NCI-H2029 treated with DMSO at 0.1 percent for 48 hours (cell line): ENCODE results near the gene CDH24.

Experiments
- DNase-seq: peaks from one replicate; lab custom pipeline; 2025; lab: John Stamatoyannopoulos, UW

The CDH24 gene

DNA sequence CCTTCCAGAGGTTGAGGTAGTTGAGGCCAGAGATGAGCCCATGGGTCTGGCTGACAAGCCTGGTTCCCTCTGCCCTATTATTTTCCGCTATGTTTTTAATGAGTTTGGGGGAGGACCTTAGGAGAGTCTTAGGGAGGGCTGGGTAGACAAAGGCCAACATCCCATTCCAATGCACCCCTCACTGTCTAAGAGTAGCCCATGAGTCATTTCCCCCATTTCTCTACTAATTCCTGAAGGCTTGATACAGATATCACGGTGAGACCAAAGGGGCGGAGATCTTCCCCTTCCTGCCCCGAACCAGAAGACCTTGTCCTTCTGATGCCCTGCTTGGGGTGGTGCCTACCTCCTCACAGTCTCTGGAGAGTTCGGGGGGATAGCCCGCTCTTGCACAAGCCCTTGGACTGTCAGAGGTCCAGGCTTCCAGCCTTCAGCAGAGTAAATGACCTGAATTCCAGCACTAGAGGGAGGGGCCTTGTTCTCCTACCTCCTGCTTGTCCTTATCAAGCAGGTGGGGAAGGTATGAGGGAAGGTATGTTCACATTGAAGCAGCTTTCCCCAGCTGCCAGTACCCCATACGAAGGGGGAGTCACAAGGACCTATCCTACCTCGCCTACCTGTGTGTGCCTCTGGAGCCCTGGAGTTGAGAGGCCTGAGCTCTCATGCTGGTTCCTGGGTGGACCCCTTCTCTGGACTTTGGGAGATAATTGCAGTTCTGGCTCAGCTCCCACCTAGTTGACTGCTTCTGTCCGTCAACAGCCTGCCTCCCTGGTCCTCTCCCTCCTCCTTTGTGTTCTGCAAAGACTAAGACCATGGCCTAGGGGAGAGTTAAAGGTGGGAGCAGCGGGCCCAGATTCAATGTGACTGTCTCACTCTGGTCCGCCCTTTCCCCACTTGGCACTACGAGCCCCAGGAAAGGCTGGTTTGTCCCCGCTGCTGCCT is 11.6 kb downstream of the CDH24 start:
- DNase-seq = no peak

DNA sequence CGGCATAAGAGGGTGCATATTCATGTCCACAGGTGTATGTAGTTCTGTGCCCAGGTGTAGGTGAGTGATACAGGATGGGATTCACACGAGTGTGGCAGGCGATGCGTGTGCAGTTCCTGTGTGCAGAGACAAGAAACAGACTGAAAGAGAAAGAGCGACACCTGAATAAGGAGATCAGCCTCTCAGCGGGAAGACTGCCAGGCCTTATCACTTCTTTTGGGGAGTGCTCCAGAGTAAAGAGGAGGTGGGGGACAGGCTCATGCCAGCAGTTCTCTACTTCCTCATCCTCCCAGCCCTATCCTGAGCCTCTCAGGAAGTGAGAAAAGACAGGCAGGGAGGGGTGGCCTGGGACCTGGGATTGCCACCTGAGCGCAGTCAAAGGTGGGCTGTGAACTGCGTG is 12.5 kb downstream of the CDH24 start:
- DNase-seq = no peak

DNA sequence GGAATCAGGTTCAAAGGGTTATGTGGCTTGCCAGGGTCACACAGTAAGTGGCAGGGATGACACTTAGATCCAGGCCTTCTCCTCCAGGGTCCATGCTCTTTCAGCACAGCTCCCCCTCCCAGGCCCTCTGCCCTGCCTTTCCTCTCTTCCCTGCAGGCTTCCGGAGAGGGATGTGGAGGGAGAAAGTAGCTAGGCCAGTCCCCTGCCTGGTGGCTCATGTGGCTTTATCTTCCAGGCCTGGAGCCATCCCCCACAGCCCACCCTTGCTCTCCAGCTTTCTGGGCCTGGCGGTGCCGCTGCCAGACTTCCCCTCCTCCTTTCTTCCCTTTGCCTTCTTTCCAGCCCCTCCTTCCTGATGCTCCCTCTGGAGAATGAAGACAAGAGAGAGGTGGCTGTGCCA is 13.6 kb downstream of the CDH24 start:
- no peak for DNase-seq

DNA sequence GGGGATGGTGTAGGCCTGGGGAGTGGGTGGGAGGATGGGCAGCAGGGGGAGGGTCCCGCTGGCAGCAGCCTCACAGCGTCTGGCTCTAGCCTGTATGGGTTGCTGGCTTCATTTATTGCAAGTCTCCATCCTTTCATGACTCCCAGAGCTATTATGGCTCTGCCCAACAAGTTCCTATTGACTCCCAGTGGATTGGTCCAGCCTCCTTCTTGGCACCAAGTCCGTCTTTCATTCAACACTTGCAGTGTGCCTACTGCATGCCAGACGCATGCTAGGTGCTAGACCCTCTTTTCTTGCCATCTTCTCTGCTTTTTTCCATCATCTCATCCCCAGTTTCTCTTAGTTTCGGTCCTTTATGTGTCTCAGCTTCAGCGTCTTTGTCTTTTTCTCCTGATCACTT is 14.2 kb downstream of the CDH24 start:
- DNase-seq = no peak

DNA sequence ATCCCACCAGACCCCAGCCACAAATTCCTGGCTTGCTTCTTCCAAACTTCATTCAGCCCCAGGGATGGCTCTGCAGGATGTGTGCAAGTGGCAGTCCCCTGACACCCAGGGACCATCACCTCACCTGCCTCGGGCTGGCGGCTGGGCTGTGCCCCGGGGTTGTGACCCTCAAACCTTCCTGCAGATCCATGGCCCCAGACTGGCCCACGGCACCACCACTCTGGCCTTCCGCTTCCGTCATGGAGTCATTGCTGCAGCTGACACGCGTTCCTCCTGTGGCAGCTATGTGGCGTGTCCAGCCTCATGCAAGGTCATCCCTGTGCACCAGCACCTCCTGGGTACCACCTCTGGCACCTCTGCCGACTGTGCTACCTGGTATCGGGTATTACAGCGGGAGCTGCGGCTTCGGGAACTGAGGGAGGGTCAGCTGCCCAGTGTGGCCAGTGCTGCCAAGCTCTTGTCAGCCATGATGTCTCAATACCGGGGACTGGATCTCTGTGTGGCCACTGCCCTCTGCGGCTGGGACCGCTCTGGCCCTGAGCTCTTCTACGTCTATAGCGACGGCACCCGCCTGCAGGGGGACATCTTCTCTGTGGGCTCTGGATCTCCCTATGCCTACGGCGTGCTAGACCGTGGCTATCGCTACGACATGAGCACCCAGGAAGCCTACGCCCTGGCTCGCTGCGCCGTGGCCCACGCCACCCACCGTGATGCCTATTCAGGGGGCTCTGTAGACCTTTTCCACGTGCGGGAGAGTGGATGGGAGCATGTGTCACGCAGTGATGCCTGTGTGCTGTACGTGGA is 15.0 kb downstream of the CDH24 start, which contains the start of gene PSMB11:
Gene PSMB11, plus strand, starts transcription at position 51 of the 804 bp plus-strand sequence. Its CDS starts 14 bp downstream, at position 65.
- DNase-seq = no peak

DNA sequence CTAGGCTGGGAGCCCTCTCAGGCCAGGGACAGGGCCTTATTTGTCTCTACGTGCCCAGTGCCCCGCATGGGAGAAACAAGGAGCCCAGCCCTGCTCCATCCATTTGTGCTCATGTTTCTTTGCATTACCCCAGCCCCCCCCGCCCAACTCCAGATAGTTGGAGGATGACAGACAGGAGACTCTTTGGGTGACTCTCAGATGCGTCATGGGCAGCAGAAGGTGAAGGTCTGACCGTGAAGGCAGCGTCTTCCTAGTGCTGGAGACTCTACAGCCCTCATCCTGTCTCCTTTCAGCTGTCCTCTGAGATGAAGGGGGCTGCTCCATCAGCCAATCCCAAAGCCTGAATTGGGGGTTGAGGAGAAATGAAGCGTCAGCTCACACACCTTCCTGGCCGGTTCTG is 15.6 kb downstream of the CDH24 start:
- no peak for DNase-seq

DNA sequence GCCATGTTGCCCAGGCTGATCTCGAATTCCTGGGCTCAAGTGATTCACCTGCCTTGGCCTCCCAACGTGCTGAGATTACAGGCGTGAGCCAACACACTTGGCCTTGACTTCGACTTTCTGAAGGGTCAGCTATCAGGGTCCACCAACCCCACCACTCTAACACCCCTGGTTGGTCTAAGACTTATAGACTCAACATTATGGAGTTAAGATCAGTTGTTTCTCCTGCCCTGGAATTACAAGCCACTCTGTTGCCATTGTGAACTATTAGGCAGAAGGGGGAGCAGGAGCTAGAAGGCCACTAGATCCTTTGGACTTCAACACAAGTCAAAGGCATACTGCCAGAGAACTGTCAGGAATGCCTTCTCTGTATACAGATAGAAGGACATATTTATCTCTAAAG is 17.2 kb downstream of the CDH24 start:
- no peak for DNase-seq

DNA sequence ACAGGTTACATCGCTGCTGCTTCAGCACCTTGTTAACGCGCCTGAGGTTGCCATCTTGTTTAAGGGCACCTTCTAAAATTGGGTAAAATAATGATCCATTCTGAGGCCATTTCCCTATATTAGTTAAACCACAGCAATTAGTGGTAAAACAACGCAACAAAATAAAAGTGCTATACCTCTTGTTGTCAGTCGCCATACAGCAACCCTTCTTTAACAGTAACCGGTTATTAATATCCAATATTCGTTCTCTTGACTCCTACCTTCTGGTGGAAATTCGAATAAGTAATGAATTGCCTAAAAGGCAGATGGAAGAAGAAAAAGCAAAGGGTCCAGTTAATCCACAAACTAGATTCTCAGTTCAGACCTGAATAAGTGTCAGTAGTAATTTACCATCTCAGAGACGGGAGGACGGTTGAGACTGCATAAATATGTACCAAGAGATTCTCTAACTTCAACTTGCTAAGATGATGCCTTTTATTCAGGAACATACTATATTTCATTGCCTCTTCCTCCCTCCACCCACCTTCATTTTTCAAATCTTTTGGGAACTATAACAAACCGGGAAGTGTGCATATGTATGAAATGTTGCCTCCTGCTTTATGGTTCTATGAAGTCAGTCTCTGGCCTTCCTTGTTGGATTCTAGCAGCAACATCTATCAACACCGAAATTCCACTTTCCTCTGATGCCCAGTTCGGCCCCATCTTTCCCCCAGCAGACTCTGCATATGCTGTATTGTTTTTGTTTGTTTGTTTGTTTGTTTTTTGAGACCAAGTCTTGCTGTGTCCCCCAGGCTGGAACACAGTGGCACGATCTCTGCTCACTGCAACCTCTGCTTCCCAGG is 21.8 kb downstream of the CDH24 start:
- DNase-seq = no peak

DNA sequence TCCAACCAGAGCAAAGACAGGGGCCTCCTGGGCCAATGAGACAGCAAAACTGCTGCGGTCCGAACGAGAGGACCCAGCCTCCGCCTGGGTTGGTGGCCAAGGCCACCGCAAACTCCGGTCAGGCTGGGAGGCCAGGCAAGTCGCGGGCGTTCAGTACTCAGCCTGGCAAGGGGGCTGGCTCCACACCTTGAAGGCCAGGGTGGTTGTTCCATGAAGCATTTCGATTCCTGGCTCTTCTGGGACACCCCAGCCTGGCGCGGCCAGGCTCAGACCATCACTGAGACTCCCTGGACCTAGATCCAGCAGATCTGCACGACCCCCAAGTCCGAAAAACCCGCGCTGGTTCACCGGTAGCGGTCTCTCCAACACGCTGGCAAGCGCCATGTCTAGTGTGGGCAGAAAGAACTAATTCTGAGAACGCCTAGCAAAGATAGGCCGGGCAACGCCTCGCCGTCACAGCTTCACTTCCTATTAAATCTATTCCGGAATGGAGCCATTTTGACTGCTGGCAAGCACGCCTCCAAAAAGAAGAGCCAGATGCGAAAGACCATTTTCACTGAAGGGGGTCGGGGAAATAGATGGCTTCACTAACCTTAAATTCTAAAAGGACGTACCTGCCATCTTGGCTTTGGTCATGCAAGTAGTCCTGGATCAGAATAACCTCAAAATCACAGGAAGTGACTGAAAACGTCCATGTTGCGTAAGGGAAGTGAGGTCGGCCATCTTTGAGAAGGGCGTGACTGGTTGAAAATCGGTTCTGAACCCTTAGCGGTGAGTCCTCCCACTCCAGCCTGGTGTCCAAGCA is 22.6 kb downstream of the CDH24 start, which contains the start of gene PSMB5:
Gene PSMB5, minus strand, starts transcription at position 403 of the 805 bp plus-strand sequence. Its CDS starts 19 bp downstream, at position 384.
- no peak for DNase-seq

DNA sequence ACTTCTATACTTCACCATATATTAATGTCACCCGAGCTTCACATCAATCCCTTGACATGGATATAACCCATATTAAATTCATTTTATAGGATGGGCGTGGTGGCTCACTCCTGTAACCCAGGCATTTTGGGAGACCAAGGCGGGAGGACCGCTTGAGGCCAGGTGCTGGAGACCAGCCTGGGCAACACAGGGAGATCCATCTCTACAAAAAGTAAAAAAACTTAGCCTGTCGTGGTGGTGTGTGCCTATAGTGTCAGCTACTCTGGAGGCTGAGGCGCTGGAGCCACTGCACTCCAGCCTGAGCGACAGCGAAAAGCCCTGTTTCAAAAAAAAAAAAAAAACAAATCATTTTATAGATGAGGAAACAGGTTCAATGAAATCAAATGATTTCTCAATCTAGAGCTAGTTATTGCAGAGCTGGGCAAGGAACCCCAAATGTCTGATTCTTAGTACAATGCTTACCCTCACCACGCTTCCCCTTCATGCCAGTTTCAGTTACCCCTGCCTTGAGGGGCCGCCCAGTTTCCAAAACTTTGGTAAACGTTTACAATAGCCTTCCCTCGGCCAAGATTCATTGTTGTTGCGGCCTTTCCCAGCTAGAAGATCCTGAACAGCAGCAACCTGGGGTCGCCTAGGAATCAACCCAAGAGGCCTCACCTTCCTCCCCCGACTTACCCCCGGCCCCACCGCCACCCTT is 23.4 kb downstream of the CDH24 start:
- no peak for DNase-seq

DNA sequence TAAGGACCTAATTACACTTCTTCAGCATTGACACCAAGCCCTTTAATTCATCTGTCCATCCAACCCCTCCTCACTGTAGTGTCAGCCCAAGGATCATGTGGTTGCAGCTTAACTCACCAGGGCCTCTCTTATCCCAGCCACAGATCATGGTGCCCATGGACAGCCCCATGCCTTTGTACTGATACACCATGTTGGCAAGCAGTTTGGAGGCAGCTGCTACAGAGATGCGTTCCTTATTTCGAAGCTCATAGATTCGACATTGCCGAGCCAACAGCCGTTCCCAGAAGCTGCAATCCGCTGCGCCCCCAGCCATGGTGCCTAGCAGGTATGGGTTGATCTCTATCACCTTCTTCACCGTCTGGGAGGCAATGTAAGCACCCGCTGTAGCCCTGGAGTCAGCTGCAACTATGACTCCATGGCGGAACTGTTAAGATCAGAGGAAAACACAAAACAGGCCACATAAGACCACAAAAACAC is 24.0 kb downstream of the CDH24 start:
- no peak for DNase-seq

DNA sequence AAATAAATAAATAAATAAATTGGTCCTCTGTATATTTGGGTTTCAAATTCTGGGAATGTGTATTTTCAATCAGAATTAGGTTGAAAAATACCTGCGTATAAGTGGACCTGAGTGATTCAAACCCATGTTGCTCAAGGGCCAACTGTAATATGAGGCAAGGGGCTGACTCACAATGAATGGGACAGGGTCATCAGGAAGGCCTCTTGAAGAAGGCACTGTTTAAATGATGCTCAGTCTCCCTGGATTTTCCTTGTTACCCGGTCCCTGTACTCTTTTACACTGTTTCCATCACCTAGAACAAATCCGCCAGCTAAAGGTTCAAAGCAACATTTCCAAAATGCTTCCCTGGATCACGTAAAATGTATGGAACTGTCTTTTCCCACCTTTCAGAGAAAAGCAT is 26.4 kb downstream of the CDH24 start:
- no peak for DNase-seq

DNA sequence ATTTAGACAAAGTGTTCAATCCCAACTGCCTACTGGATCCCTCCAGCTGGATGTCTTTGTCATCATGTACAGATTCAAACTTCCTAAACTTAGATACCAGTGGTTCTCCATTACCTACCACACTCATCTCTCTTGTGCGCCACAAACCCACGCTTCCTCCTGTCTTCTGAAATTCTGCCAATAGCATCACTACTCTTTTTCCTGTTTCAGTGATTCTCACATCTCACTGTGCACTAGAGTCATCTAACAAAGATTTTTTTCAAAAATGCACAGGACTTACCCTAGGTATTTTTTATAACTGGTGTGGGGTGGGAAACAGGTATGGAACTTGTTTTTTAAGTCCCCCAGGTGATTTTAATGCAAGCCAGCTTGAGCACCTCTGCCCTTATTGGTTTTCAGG is 28.5 kb downstream of the CDH24 start:
- no peak for DNase-seq

DNA sequence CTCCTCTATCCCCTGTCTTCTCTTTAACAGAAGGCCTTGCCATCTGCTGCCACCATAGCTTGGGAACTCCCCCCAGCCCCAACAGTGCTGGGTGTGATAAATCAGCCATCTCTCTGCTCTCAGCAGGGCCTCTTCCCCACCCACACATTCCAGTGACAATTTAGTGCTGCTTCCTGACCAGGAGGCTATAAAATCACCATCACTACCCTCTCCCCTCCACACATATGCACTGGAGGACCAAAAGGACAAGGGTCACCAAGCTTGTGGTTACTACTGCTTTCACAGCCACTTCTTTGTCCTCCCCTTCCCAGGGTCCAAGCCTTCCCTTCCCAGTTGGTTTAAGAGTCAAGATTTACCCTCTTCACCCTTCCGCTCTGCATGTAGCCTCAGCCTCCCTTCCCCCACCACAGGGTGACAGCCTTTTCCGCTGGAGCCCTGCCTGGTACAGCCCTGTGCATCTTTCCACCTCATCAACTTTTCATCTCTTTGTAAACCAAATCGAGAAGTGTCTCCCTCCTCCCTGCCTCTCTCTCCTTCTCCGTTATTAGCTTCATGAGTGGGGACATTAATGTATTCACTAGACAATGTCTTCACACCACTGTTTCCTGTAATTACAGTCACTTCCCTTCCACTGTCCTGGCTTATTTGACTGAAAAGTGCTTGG is 32.0 kb downstream of the CDH24 start:
- no peak for DNase-seq

DNA sequence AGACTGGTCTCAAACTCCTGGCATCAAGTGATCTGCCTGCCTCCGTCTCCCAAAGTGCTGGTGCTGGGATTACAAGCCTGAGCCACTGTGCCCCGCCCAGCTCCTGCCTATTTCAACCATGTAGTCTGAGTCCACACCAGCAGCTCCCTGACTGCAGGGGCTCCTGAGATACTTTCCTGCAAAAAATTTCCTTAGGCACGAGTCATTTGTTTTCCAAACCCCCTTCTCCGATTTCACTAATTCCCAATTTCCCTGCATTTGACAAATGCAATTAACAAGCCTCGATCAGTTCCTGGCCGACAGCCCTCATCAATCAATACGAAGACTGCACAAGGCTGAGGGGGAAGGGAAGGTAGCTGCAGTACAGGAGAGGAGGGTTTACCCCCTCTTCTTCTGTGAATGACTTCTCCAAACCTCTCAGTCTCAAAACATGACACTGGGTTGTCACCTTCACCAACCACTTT is 32.7 kb downstream of the CDH24 start:
- no peak for DNase-seq

DNA sequence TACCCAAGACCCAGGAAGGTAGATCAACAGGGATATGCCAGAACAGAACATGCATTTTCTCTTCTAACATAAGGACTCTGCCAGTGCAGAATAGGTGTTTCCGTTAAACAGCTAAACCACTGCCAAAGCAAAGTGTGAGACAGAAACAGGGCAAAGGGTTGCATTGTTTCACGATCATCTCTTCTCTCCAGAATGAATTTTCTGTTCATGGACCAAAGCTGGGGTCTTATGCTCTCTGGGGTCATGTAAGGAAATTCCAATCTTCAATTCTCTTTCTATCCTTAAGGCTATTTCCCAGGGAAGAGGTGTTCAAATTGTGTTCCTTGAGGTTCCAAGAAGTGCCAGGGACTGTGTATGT is 33.5 kb downstream of the CDH24 start:
- DNase-seq = no peak

DNA sequence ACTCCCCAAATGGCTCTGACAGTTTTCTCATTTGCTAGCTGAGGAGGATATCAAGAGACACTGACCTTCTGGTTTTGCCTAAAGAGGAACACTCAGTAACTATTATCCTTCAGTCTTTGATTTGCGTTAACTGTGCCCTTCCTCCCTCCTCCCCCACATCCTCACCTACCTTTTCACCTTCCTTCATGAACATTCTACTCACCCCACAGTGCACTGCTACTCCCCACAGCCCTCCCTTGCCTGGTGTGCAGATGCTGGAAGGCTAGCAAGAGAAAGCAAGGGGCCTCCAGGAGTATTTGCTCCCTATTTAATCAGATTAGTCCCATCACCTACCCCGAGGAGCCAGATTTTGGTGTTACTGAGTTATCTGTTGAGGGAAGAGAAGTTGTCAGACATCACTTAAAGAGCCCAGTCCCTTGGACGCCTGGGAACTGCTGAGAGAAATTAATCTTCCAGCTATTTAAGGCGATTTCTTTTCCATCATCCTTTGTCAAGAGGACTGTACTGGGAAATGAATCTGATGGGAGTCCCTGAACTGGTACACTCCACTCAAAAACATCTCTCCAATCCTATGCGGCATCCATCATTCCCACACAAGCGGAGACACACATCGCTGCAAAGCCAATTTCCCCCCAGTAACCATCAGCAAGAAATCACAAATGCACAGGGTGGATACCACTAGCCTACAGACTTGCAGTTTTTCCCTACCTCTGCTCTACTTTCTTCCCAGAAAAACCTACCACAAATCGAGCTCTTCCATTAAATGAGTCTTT is 34.1 kb downstream of the CDH24 start:
- DNase-seq = no peak

DNA sequence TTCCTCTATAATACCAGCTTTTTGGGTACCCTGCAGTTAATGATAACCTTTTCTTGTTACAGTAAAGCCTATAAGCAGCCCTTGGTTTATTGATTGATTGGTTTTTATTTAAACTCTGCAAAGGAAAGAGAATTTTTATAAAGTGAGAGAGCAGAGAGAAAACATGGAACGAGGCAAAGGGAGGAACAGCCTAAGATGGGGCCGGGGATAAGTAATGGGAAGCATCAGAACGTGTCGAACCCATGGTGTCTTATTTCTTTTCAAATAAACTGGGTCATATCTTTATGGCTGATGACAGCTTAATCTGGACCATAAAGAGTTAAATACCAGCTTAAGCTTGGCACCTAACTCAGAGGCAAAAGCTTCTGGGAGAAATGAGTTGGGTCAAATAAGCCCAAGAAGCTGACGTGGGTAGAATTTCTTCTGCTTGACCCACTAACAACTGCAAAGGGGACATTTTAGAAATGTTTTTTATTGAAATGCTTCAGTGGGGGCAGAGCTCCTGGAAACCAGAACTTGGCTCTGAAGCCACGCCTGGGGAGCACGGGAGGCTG is 35.4 kb downstream of the CDH24 start:
- DNase-seq = no peak

DNA sequence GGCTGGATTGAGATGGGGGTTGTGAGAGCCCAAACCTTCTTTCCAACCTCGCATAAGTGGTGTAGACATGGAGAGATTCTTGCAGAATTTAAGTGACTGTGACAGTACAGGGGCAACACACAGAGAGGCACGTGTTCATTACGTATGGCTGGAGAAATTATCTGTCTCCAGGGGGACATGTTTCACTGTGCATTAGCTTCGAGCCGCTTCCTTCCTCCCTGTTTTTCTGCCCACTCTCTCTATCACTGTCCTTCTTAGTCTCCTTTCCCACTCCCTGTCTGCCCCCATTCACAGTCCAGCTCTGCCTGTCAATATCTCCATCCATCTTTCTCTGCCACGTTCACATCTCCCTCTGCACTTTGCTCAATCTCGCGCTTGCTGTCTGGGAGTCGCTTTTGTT is 35.9 kb downstream of the CDH24 start:
- no peak for DNase-seq
